Measurements from ENCODE around the gene ATP1B1. TPM values are rescaled to one million over a fixed set of nuclear protein-coding genes. Genes with fewer than 3 reads are reported as not detected.

ATP1B1 gene
- total RNA-seq, 1 experiment from 2014 or later = 44.4 TPM

GRCh38 chr1:169120066-169120465 lies 13.6 kb downstream of the ATP1B1 start:
- no peak for TF ChIP-seq CTCF (conservative IDR thresholded peaks at IDR 0.05)
- no peak overlapping the region for H3K4ac ChIP-seq (ENCODE audit: low read depth, low read length)
- H3K9me3 ChIP-seq (ENCODE audit: control insufficient read depth, low read depth, low read length) = no peaks in the 10 kb centered on the region
- no peak overlapping the region for H3K14ac ChIP-seq (ENCODE audit: insufficient read depth, low read length)
- no peak overlapping the region for H4K91ac ChIP-seq (ENCODE audit: insufficient read length, low read depth, low read length)
- Mint-ChIP-seq H3K27ac (peak overlapping the region in 1 of 3 experiments; percentile 85; a peak in 2 of 7 replicates), H3K4me1 (peaks cover 13% of the 10 kb centered on the region in 2 experiments), H3K9me3 (no peaks in the 10 kb centered on the region), H3K36me3 (ENCODE audit: insufficient read depth in 1 of 3, low read depth in 3 of 3) (peaks cover 11 to 40% (median 34%) of the 10 kb centered on the region in 3 experiments), H3K4me3 (no peak overlapping the region), H3K27me3 (ENCODE audit: low read depth) (no peaks in the 10 kb centered on the region)
- H3K79me1 ChIP-seq (ENCODE audit: insufficient read depth, low read depth, low read length, poor library complexity, severe bottlenecking) = peaks cover 2% of the 10 kb centered on the region
- no peak overlapping the region for H2AK5ac ChIP-seq (ENCODE audit: insufficient read length, low read length)
- H4K20me1 ChIP-seq (ENCODE audit: control insufficient read depth, insufficient read depth, insufficient read length) = no peaks in the 10 kb centered on the region
- no peak overlapping the region for H3T11ph ChIP-seq (ENCODE audit: low read length)
- no peak overlapping the region for H4K5ac ChIP-seq (ENCODE audit: insufficient read length, low read depth, low read length)
- H3K56ac ChIP-seq (ENCODE audit: insufficient read length, low read depth, low read length) = no peak overlapping the region
- no peaks in the 10 kb centered on the region for H3K27me3 ChIP-seq (ENCODE audit: insufficient read depth, low read length)
- no peak overlapping the region for H3K18ac ChIP-seq (ENCODE audit: insufficient read length, low read depth, low read length)
- H3K23ac ChIP-seq (ENCODE audit: insufficient read length, low read depth, low read length) = no peak overlapping the region
- H2BK5ac ChIP-seq (ENCODE audit: insufficient read length, low read length) = no peak overlapping the region
- no peak overlapping the region for H3K4me2 ChIP-seq (ENCODE audit: insufficient read depth, insufficient read length, low read length)
- peaks cover 3% of the 10 kb centered on the region; the same call in 1 of the 2 replicates for H3K4me1 ChIP-seq (ENCODE audit: insufficient read depth, low read length)
- H2BK15ac ChIP-seq (ENCODE audit: low read depth, low read length) = no peak overlapping the region
- H2BK12ac ChIP-seq (ENCODE audit: insufficient read length, low read depth, low read length) = no peak overlapping the region
- H3K27ac ChIP-seq (ENCODE audit: insufficient read length, low read depth, low read length) = no peak overlapping the region
- H3K79me2 ChIP-seq (ENCODE audit: insufficient read depth, low read length) = peaks cover 8% of the 10 kb centered on the region; the same call in 1 of the 2 replicates
- WGBS (ENCODE audit: extremely low coverage, insufficient read length, low lambda C conversion rate) = no CpG with 5 or more reads among the region's 5 CpGs
- no peak overlapping the region for H2BK20ac ChIP-seq (ENCODE audit: low read depth, low read length, poor library complexity, severe bottlenecking)
- no peaks in the 10 kb centered on the region for H3K23me2 ChIP-seq (ENCODE audit: insufficient read length, low read depth, low read length, poor library complexity, severe bottlenecking)
- H2BK120ac ChIP-seq (ENCODE audit: low read depth, low read length, poor library complexity, severe bottlenecking) = no peak overlapping the region
- no peak overlapping the region for H2AFZ ChIP-seq (ENCODE audit: low read length)
- H3K9ac ChIP-seq (ENCODE audit: extremely low read depth, insufficient read length, low read length) = no peak overlapping the region
- no peak for DNase-seq
- no peak overlapping the region for H4K8ac ChIP-seq (replicated peaks; ENCODE audit: insufficient read length, low read depth, low read length)

Data from H9 (cell line).